Right kidney (tissue), 1 donor: ENCODE measurements around the gene SLC66A3.
"Not testable (repeated sequence)": the region's sequence is repeated elsewhere in the genome, so short reads cannot be mapped to it uniquely, and the experiment has no call there.

ENCODE experiments used
- DNase-seq: peaks from one replicate; pipeline ENCODE4 v3.0.0-alpha.2; 2016

SLC66A3 gene

DNA sequence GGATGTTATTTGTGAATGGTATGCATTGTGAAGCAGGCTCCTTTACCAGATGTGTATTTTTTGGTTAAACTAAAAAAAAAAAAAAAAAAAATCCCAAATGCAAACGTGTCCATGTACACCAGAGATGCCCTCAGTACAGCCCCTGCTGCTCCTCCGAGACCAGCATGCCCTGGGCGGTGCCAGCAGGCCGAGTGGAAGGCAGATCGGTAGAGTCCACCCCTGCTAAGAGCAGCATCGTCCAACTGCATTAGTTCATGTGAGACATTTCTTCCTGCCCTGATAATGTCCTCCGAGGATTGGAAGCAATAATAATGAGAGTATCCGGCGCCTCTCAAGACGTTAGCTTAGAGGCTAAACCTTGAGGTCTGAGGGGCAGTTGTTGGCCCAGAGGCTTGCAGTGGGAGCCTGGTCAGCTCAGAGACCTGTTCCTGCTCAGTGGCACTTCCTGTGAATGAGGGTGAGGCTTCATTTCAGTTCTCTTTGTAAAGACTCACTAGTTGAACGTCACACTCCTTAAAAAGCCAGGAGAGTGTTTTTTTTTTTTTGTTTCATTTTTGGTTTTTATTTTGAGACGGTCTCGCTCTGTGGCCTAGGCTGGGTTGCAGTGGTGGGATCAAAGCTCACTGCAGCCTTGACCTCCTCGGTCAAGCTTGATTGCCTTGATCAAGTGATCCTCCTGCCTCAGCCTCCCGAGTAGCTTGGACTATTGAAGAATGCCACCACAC is 5.6 kb downstream of the SLC66A3 start:
- no peak for DNase-seq

DNA sequence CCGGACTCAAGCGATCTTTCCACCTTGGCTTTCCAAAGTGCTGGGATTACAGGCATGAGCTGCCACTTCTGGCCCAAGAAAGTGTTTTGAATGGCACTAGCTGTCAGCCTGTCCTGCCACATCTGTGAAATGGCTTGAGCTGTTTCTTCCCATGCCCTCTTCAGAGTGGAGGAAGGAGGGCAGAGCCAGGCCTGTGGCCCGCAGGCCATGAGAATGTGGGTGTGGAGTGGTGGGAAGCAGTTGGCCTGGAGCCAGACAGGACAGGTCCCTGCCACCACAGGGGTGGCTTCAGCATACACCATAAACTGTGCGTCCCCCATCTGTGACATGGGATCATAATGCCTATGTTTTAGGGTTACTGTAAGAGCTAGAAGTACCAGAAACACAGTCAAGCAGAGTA is 6.5 kb downstream of the SLC66A3 start:
- DNase-seq: no peak

DNA sequence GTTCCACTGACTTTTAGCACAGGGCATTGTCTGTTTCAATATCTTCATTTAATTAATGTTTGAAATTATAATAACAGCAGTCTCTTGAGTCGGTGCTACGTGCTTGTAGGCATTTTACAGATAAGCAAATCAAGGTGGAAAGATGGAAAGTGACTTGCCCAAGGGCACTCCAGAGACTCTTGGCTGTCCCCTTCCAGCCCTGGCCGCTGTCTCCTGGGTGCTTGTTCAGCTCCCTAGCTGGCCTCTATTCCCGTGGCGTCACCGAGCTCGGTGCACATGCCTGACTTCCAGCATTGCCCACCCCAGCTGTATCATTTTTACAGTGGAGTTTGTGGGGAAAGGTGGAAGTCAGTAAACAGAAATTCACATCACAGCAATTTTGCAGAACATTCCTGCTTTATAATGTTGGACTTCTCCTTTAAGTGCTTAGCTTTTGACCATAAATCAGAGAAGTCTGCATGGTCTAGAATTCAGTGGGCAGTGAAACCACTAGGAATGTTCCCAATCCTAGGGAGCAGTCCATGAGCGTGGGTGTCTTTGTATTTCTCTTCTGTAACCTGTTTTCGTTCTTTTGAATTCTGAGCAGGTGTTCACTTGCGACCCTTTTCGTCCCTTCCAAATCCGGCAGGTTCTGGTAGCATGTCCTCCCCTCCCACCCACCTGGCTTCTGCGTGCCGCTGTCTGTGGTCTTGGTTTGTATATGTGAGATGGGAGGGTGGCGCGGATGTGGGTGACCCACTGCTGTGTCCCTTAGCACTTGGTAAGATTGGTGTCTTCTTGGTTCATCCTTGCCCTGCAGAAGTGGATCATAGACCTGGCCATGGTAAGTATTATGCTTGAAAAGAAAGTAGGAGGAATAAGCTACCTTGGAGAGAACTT is 8.4 kb downstream of the SLC66A3 start:
- DNase-seq: no peak

DNA sequence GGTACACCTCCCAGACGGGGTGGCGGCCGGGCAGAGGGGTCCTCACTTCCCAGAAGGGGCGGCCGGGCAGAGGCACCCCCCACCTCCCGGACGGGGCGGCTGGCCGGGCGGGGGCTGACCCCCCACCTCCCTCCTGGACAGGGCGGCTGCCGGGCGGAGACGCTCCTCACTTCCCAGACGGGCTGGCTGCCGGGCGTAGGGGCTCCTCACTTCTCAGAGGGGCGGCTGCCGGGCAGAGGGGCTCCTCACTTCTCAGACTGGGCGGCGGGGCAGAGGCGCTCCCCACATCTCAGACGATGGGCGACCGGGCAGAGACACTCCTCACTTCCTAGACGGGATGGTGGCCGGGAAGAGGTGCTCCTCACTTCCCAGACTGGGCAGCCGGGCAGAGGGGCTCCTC is 9.8 kb downstream of the SLC66A3 start:
- DNase-seq: not testable (repeated sequence)

DNA sequence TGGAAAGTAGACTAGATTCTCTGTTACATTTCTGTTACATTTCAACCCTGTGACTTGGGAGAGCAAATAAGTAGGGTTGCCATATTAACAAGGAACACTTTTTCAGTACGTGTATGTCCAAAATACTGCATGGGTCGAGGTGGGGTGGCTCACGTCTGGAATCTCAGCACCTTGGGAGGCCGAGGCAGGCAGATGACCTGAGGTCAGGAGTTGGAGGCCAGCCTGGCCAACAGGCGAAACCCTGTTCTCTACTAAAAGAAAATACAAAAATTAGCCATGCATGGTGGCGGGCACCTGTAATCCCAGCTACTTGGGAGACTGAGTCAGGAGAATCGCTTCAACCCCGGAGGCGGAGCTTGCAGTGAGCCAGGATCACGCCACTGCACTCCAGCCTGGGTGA is 11.2 kb downstream of the SLC66A3 start:
- no peak for DNase-seq

DNA sequence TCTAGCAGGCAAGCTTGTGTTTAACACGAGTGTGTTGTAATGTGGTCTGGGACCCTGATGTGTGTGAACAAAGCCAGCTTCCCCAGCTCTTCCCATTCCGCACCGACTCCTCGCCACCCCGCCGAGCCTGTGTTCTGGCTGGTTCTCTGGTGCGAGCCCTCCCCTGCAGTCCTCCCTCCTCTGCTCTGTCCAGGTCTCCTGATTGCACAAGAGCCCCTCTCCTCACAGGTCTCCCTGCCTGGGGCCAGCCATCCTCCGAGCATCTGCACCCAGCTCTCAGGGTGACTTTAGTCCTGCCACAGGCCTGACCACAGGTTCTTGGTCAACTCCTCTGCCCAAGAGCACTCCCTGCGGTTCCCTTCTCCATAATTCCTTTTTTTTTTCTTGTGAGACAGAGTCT is 13.2 kb downstream of the SLC66A3 start:
- DNase-seq: no peak

DNA sequence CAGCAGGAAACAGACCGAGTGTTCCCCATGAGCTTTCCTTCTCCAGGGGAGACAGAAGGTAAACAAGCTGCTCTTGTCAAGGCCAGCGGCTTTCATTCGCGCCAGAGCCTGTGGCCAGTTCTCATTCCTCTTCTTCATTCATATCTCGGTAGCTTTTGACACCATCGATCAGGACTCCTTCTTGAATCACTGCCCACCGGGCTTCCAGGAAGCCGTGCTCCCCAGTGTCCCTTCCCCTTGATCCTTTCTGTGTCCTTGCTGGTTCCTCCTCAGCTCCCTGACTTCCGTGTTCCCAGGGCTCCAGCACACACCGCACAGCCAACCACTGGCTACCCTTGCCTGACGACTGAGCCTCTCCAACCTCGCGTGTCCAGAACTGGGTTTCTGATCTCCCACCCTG is 14.1 kb downstream of the SLC66A3 start:
- DNase-seq: no peak

DNA sequence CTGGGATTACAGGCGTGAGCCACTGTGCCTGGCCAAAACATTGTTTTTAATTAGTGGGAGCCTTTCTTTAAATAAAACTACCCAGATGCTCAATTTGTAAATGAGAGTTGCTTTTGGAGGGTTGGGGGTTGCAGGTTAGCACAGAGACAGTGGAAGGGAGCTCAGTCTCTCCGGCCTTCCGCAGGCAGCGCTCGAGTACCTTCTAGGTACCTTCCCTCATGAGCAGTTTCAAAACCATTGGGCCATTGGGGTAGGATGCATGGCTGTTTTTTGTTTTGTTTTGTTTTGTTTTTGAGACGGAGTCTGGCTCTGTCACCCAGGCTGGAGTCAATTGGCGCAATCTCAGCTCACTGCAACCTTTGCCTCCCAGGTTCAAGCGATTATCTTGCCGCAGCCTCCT is 19.0 kb downstream of the SLC66A3 start:
- no peak for DNase-seq

DNA sequence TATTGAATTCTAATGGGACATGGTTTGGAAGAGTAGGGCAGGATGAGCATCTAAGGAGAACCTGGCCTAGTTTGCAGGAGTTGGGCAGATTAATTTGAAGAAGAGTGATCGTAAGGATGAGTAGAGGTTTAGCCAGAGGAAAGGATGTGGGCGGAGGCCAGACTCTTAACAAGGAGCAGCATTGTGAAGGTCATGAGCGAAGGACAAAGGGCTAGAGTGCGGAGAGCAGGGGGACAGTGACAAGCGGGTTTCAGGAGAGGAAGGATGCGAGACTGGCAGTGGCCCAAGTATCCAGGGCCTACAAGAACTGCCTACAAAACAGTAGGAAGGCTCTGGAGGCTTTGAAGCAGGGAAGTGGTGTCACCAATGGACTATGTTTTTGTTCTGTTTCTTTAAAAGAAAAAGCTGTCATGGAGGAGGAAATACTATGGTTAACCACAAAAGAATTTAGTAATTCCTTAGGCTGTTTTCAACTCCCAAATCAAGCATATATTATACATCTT is 20.1 kb downstream of the SLC66A3 start:
- DNase-seq: no peak

DNA sequence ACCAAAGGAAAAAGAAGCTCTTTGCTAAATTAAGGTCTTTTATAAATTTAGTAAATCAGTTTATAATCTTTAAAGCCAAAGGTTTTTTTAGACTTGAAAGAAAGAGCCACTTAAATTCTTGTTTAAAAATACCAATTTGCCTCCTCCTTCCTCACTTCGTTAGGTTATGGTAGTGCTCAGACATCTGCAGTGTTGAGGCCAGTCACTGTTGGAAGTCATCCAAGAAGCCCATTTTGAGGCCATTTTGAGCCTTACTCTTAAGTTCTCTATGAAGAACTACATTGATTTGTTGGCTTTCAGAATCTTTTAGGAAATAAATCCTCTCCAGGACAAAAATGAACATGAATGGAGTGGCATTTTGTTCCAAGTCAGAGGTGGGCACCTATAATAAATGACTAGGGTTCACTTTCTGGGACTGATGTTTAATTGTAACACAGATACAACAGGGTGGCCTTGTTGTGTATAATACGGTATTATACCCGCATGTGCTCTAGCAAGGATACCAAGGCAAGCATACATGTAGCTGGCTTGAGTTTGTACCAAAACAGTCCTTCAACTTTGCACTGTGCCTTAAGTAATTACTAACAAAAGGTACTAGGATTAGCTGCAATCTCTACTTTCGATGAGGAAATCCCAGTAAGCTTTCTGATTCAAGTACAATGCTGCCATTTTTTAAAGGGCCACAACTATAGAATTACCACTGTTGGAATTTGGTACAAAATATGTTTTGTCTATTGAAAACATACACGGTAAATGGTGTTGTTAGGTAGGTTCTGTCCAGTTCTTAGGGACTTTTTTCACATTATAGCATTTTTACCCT is 22.8 kb downstream of the SLC66A3 start:
- no peak for DNase-seq

DNA sequence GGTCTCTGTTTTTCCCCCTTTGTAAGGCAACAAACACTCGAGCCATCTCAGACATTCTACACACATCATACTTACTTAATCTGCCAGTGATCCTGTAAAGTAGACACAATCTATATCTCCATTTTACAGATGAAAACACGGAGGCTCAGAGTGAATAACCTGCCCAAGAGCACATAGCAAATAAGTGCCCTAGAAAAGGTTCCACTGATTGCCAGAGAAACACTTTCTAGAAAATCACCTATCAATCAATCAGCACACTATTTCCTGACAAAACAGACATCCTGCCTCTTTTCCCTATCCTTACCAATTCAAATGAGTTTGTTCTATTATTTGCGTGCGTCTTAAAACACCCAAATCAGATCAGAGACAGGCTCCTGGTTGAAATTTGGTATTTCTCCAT is 23.9 kb downstream of the SLC66A3 start:
- no peak for DNase-seq

DNA sequence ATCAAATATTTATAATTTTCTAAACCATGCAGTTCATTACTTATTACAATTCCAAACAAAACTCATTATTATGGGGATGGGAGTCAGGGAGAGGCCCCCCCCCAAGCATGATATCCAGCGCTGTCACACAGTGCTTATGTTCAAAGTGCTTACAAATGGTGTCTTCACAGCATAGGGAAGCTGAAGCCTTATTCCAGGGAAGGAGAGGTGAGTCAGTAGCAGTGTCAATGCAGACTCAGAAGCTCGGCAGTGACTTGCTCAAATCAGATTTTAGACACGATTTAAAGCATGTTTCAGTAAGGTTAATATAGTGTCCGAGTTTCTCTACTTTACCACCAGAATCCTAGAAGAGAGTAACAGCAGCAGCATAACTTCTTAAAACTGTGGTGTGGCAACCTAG is 24.6 kb downstream of the SLC66A3 start:
- DNase-seq: no peak

DNA sequence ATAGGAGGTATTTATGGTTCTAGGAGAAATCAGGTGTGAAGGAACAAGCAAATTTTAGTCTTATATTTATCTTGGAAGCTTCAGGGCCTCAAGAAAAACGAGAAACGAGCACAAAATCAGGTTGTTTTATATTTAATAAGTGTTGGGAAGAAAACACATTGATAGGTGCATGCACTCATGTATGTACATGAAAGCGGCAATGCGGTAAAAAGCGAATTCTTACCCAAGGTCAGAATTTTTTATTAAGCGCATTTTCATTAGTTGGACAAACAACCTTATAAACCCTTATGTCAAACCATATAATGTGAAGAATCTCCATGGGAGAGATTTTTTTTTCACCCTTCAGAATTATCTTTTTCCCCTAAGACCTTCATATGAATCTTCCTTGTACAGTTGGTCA is 25.4 kb downstream of the SLC66A3 start:
- DNase-seq: no peak

DNA sequence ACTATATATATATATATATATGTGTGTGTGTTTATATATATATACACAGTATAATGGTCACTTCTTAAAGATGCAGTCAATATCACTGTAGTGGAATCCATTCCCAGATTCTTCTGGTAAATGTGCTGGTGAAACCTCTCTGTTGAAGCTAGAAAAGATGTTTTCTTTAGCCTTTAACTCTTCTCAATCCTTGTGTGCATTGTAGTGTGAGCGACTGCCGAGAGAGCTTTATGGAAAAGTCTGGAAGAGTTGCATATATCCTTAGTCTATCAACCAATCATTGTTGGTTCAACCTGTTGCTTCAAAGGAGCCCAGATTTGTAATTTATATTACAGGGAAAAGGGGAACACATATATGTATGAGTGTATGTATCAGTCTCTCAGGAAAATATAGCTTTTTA is 27.7 kb downstream of the SLC66A3 start:
- DNase-seq: no peak

DNA sequence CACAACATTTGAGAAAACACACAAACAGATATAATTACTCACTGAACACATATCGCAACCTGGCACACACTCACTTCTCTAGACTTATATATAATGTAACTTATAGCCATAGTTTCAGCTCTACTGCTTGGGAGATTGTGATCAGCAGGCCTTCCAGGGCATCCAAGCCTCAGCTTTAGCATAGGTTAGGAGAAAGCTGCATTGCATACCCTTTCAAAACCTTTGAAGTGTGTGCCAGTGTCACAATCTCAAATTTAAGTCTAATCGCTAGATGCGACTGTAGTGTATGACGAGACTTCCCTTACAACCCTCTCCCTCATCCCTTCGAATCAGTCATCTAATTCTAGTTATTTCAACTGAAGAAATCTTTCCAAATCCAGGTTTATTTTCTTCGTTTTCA is 30.9 kb downstream of the SLC66A3 start:
- no peak for DNase-seq

DNA sequence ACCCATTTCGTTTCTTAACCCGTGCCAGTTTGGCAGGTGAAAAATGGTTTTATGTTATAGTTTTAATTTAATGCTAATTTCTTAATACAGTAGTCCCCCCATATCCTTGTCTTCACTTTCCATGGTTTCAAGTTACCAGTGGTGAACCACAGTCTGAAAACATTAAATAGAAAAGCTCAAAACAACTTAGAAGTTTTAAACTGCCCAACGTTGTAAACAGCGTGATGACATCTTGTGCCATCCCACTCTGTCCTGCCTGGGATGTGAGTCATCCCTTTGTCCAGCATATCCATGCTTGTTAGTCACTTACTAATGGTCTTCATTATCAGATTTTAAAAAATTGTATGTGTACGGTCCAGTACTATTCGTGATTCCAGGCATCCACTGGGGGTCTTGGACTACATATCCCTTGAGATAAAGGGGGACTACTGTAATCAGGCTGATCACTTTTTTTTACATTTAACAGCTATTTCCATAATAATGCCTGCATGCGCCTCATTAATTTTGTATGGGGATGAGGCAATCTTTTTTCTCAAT is 31.9 kb downstream of the SLC66A3 start:
- no peak for DNase-seq

DNA sequence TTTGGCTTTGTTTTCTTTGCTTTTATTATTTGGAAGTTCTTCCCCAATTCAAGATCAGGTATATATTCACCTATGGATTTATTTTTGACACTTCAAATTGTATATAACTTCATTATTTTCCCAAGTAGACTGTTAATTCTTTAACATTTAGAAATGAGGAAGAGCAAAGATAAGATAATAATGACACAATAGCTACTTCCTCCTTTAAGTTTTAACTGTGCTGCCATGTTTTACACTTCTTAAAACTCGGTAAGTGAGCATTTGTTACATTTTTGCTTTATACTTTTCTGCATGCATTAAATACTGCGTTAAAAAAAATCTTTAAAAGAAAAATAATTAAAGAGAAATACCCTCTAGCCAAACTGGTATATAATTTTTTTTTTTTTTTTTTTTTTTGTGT is 32.5 kb downstream of the SLC66A3 start:
- no peak for DNase-seq

DNA sequence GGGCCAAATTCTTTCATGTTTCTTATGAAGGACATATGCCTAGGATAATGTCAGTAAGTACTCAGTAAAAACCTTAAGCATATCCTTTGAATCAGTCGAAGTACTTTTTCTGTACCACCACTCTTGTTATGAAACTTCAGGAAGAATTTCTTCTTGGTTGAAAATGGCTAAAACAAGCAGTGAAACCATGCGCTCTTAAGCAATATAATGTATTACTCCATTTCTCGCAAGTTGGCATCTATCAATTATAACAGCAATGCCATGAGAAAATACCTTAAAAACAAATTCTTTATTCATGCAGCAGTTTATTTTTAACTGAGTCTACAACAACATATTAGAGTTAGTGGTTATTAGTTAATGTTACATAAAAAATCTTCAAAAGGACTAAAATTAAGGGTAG is 41.0 kb downstream of the SLC66A3 start:
- DNase-seq: no peak

DNA sequence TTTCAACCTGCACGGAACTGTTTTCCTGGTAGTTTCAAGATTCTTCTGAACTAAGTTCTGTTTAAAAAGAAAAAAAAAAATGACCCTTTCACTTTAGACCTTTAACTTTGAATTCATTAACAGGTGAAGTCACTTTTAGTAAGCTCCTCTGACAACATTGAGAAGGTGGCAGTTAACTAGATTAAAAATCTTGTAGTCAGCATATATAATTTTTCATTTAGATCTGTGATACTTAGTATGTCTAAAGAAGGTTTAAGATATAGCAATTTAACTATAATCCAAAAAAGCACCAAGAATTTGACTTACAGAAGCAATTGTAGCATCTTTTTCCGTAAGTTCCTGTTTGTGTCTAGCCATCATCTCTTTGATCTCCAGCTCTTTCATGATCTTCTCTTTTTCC is 45.4 kb downstream of the SLC66A3 start:
- no peak for DNase-seq

DNA sequence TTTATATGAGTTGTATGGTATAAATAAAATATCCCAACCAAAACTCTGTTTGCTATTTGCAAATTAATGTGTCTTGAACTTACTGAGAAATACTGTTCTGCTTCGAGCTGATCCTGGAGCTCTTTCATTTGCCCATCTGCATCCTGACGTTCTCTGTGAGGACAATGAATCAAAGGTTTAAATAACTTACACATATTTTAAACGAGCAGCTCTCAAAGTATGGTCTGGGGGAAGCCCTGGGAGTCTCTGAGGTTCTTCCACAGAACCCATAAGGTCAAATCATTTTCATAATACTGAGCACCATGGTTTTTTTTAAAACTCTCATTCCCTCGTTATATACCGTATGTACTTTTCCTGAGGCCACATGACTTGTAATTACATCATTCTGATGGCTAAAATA is 46.7 kb downstream of the SLC66A3 start:
- DNase-seq: no peak

DNA sequence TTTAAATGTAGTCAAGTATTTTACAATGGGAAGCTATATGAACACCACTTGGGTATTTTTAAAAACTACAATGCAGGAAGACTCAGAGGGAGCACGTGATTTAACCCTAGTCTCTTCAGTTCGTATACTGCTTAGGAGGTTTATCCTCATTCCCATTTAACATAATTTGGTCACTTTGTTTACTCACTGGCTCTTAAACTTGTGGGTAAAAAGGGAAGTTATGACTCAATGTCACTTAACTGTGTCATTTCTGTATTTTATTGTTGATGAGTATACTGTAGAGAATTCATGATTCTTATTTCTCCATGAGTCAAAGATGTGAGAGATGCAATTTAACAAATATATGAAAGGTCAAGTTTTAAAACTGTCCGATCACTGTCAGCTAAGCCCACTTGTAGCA is 48.2 kb downstream of the SLC66A3 start:
- DNase-seq: no peak

DNA sequence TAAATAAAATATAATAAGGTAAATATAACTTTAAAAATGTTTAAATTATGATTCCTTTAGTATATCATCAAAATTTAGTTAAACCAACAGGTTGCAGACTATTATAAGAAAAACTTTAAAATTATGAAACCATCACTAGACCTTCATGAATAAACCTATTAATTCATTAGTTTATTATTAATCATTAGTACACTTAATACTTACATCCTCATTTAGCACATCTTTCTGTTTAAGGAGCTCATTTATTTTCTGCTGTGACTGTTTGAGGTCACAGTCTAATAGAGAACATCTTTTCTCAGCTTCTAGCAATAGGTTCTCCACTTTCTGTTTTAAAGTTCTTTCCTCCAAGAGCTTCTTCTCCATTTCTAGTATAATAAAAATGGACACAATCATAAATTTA is 52.8 kb downstream of the SLC66A3 start:
- DNase-seq: no peak

DNA sequence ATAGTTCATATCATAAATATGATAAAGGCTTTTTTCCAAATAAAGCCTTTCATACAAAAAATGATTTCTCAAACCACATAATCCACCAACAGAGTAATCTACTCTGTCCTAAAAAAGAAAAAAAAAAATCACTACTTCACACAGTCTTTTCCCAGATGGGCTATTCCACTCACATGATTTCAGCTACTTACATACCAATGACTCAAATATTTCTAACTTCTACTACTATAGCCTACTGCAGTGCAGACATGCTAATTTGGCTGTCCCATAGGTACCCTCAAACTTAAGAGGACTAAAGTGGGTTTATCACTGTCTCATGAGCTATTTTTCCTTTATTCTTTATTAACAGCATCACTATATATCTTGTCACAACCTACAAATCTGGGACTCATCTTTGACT is 57.4 kb downstream of the SLC66A3 start:
- no peak for DNase-seq
